ENCODE measurements around the gene NRXN3.

The NRXN3 gene

GRCh38 chr14:79331830-79332229, 1161.7 kb downstream of the NRXN3 start:
- no peak for TF ChIP-seq CTCF (conservative IDR thresholded peaks at IDR 0.05; ENCODE audit: low read length)
- no peak for DNase-seq (ENCODE audit: low read depth)
- H3K4me3 ChIP-seq (ENCODE audit: low read length): no peak overlapping the region

- no peak for TF ChIP-seq CTCF (conservative IDR thresholded peaks at IDR 0.05; ENCODE audit: low read length)
- DNase-seq (ENCODE audit: low read depth): no peak
- no peak overlapping the region for H3K4me3 ChIP-seq (ENCODE audit: low read length)
Measured at GRCh38 chr14:79332504-79333197, 1162.5 kb downstream of the NRXN3 start.

GRCh38 chr14:79333198-79333546, 1163.0 kb downstream of the NRXN3 start:
- DNase-seq (ENCODE audit: low read depth): no peak
- H3K4me3 ChIP-seq (ENCODE audit: low read length): no peak overlapping the region
- TF ChIP-seq CTCF (conservative IDR thresholded peaks at IDR 0.05; ENCODE audit: low read length): no peak

- H3K4me3 ChIP-seq (ENCODE audit: low read length): no peak overlapping the region
- DNase-seq (ENCODE audit: low read depth): no peak
- no peak for TF ChIP-seq CTCF (conservative IDR thresholded peaks at IDR 0.05; ENCODE audit: low read length)
Measured at GRCh38 chr14:79334272-79334671, 1164.1 kb downstream of the NRXN3 start.

GRCh38 chr14:79337761-79338160, 1167.6 kb downstream of the NRXN3 start:
- no peak for DNase-seq (ENCODE audit: low read depth)
- H3K4me3 ChIP-seq (ENCODE audit: low read length): no peak overlapping the region
- no peak for TF ChIP-seq CTCF (conservative IDR thresholded peaks at IDR 0.05; ENCODE audit: low read length)

- no peak for DNase-seq (ENCODE audit: low read depth)
- H3K4me3 ChIP-seq (ENCODE audit: low read length): no peak overlapping the region
- no peak for TF ChIP-seq CTCF (conservative IDR thresholded peaks at IDR 0.05; ENCODE audit: low read length)
Measured at GRCh38 chr14:79342942-79343341, 1172.8 kb downstream of the NRXN3 start.

GRCh38 chr14:79351011-79351410, 1180.8 kb downstream of the NRXN3 start:
- DNase-seq (ENCODE audit: low read depth): no peak
- no peak for TF ChIP-seq CTCF (conservative IDR thresholded peaks at IDR 0.05; ENCODE audit: low read length)
- no peak overlapping the region for H3K4me3 ChIP-seq (ENCODE audit: low read length)
